DND-41 (cell line): Measurements from ENCODE around the gene OXTR.

ENCODE experiments used
- ATAC-seq: fragments of 200-7000 bp; cut with Tn5 transposase; 3 replicates; pipeline ENCODE4 v1.9.1; 2021; ENCODE audit warnings: low read depth; ENCODE audit not compliant: insufficient read depth
- DNase-seq: peaks from one replicate; pipeline ENCODE4 v3.0.0-alpha.2; 2020
- H2AFZ ChIP-seq: 2 replicates; pipeline ENCODE4 v1.6.0; 2012; ENCODE audit warnings: low read depth, low read length
- H3K27ac ChIP-seq: 2 replicates; pipeline ENCODE4 v1.5.1; 2012; ENCODE audit warnings: low read length, inconsistent platforms
- H3K27me3 ChIP-seq: fragments of 200-600 bp; sonication (generic); 2 replicates; pipeline ENCODE4 v1.6.0; 2012; ENCODE audit warnings: low read length, mild to moderate bottlenecking, inconsistent platforms; ENCODE audit not compliant: insufficient read depth, poor library complexity
- H3K36me3 ChIP-seq: 2 replicates; pipeline ENCODE4 v1.5.1; 2012; ENCODE audit warnings: low read length, inconsistent platforms; ENCODE audit not compliant: insufficient read depth
- H3K4me1 ChIP-seq: 2 replicates; pipeline ENCODE4 v1.5.1; 2012; ENCODE audit warnings: mild to moderate bottlenecking, low read length; ENCODE audit not compliant: insufficient read depth
- H3K4me2 ChIP-seq: 2 replicates; pipeline ENCODE4 v1.6.0; 2012; ENCODE audit warnings: mild to moderate bottlenecking, moderate library complexity, low read length, inconsistent platforms; ENCODE audit not compliant: insufficient read depth
- H3K4me3 ChIP-seq, 2 experiments: fragments of 200-600 bp in 1 of 2; shearing (Covaris generic) in 1 of 2; 2 replicates each; pipeline ENCODE4 v1.5.1; 2012 to 2016; ENCODE audit warnings: inconsistent platforms in 2 of 2, low read length in 2 of 2, mild to moderate bottlenecking in 2 of 2, low read depth in 1 of 2, moderate library complexity in 1 of 2
- H3K79me2 ChIP-seq: 2 replicates; pipeline ENCODE4 v1.6.0; 2012; ENCODE audit warnings: low read length, inconsistent platforms; ENCODE audit not compliant: insufficient read depth
- H3K9ac ChIP-seq: 2 replicates; pipeline ENCODE4 v1.6.0; 2012; ENCODE audit warnings: low read depth, mild to moderate bottlenecking, inconsistent platforms, low read length, moderate library complexity
- H3K9me3 ChIP-seq: 2 replicates; pipeline ENCODE4 v1.5.1; 2012; ENCODE audit warnings: low read length, moderate library complexity, mild to moderate bottlenecking, inconsistent platforms; ENCODE audit not compliant: insufficient read depth, severe bottlenecking
- H4K20me1 ChIP-seq: 2 replicates; pipeline ENCODE4 v1.6.0; 2012; ENCODE audit warnings: low read length; ENCODE audit not compliant: insufficient read depth
- CTCF ChIP-seq: IDR thresholded peaks from 2 replicates; pipeline ENCODE4 v1.5.1; 2012; ENCODE audit warnings: borderline replicate concordance, low read length, moderate library complexity, mild to moderate bottlenecking; ENCODE audit not compliant: poor library complexity, severe bottlenecking; ENCODE audit errors: extremely low read depth
- EZH2 ChIP-seq: IDR thresholded peaks from 3 replicates; pipeline ENCODE4 v1.6.1; 2012; ENCODE audit warnings: borderline replicate concordance, low read depth, mild to moderate bottlenecking, moderate library complexity, low read length, inconsistent platforms; ENCODE audit not compliant: severe bottlenecking

The OXTR gene

GRCh38 chr3:8775181-8775580 lies 5.8 kb upstream of the OXTR start:
- H3K9ac ChIP-seq = no peak overlapping the region
- DNase-seq (no peak), ATAC-seq (no peak)
- no peak overlapping the region for H3K27ac ChIP-seq
- H3K4me2 ChIP-seq = no peak overlapping the region
- no peaks in the 10 kb centered on the region for H4K20me1 ChIP-seq
- no peaks in the 10 kb centered on the region for H3K79me2 ChIP-seq
- TF ChIP-seq EZH2 (no peak), CTCF (no peak)
- H2AFZ ChIP-seq = no peak overlapping the region
- H3K36me3 ChIP-seq = no peaks in the 10 kb centered on the region
- no peaks in the 10 kb centered on the region for H3K27me3 ChIP-seq
- no peak overlapping the region for H3K4me3 ChIP-seq
- no peaks in the 10 kb centered on the region for H3K9me3 ChIP-seq
- no peaks in the 10 kb centered on the region for H3K4me1 ChIP-seq

GRCh38 chr3:8773941-8774542 lies 4.6 kb upstream of the OXTR start:
- Histone ChIP-seq H3K9me3 (peaks cover 3% of the 10 kb centered on the region), H3K4me3 (no peak overlapping the region), H3K36me3 (no peaks in the 10 kb centered on the region), H3K27me3 (no peaks in the 10 kb centered on the region), H3K9ac (no peak overlapping the region), H2AFZ (no peak overlapping the region), H3K79me2 (no peaks in the 10 kb centered on the region), H3K4me1 (no peaks in the 10 kb centered on the region), H3K27ac (no peak overlapping the region), H4K20me1 (no peaks in the 10 kb centered on the region), H3K4me2 (no peak overlapping the region)
- TF ChIP-seq EZH2 = no peak
- TF ChIP-seq CTCF = no peak
- DNase-seq = no peak
- no peak for ATAC-seq

- Histone ChIP-seq H3K36me3 (no peaks in the 10 kb centered on the region), H3K4me2 (no peak overlapping the region), H4K20me1 (no peaks in the 10 kb centered on the region), H3K27me3 (no peaks in the 10 kb centered on the region), H3K9ac (no peak overlapping the region), H3K4me1 (no peaks in the 10 kb centered on the region), H3K27ac (no peak overlapping the region), H3K9me3 (peaks cover 8% of the 10 kb centered on the region), H2AFZ (no peak overlapping the region), H3K4me3 (no peak overlapping the region), H3K79me2 (no peaks in the 10 kb centered on the region)
- DNase-seq (no peak), ATAC-seq (no peak)
- no peak for TF ChIP-seq CTCF
- TF ChIP-seq EZH2 = no peak
Observed at GRCh38 chr3:8768364-8769087, 887 bp downstream of the OXTR start.
